GM19035 (cell line): ENCODE measurements around the gene ALKBH7.
"Not testable (repeated sequence)": the region's sequence is repeated elsewhere in the genome, so short reads cannot be mapped to it uniquely, and the experiment has no call there.

ENCODE experiments used
- ATAC-seq: cut with Tn5 transposase; IDR thresholded peaks from one replicate; pipeline ENCODE4 v1.9.1; 2021; ENCODE audit not compliant: unreplicated experiment

The ALKBH7 gene

GRCh38 chr19:6372594-6373095 is at the start of gene ALKBH7:
ALKBH7 (plus strand) TSS chr19:6372794; CDS start chr19:6372821, 27 bp downstream.
- peak; percentile 76 for ATAC-seq

GRCh38 chr19:6324757-6325156 is 47.8 kb upstream of the ALKBH7 start:
- no peak for ATAC-seq

GRCh38 chr19:6325614-6326013 is 47.0 kb upstream of the ALKBH7 start:
- no peak for ATAC-seq

- ATAC-seq, result no peak
Measured at GRCh38 chr19:6326815-6327214, 45.8 kb upstream of the ALKBH7 start.

GRCh38 chr19:6333439-6333838 is 39.2 kb upstream of the ALKBH7 start, which contains the start of gene ACER1:
ACER1 (minus strand) TSS chr19:6333612; CDS start chr19:6333551, 61 bp downstream.
- ATAC-seq, result no peak

GRCh38 chr19:6334490-6335285 is 37.9 kb upstream of the ALKBH7 start:
- ATAC-seq, result no peak

- no peak for ATAC-seq
Measured at GRCh38 chr19:6340493-6341201, 31.9 kb upstream of the ALKBH7 start.

- no peak for ATAC-seq
Measured at GRCh38 chr19:6343462-6343861, 29.1 kb upstream of the ALKBH7 start.

- not testable (repeated sequence) for ATAC-seq
Measured at GRCh38 chr19:6349271-6349670, 23.3 kb upstream of the ALKBH7 start.

- ATAC-seq, result no peak
Measured at GRCh38 chr19:6350688-6351087, 21.9 kb upstream of the ALKBH7 start.

- ATAC-seq, result no peak
Measured at GRCh38 chr19:6352381-6353165, 20.0 kb upstream of the ALKBH7 start.

GRCh38 chr19:6354098-6354674 is 18.4 kb upstream of the ALKBH7 start:
- no peak for ATAC-seq

GRCh38 chr19:6355321-6356040 is 17.1 kb upstream of the ALKBH7 start:
- not testable (repeated sequence) for ATAC-seq

GRCh38 chr19:6357174-6357573 is 15.4 kb upstream of the ALKBH7 start:
- no peak for ATAC-seq

GRCh38 chr19:6358003-6358402 is 14.6 kb upstream of the ALKBH7 start:
- no peak for ATAC-seq

GRCh38 chr19:6359568-6360341 is 12.8 kb upstream of the ALKBH7 start:
- ATAC-seq, result no peak

GRCh38 chr19:6360445-6360844 is 12.1 kb upstream of the ALKBH7 start:
- ATAC-seq, result not testable (repeated sequence)

- not testable (repeated sequence) for ATAC-seq
Measured at GRCh38 chr19:6360857-6361216, 11.8 kb upstream of the ALKBH7 start.

GRCh38 chr19:6362027-6362350 is 10.6 kb upstream of the ALKBH7 start:
- ATAC-seq, result no peak

- ATAC-seq, result no peak
Measured at GRCh38 chr19:6362351-6362801, 10.2 kb upstream of the ALKBH7 start.
